SK-N-SH (cell line): Measurements from ENCODE around the gene MEN1. TPM values are rescaled to one million over a fixed set of nuclear protein-coding genes. Genes with fewer than 3 reads are reported as not detected.

ENCODE experiments used
- CTCF ChIA-PET: fragments of 300-600, 350-600 bp; formaldehyde crosslinking; extraction: SDS; loops from one replicate; lab custom pipeline; 2021; lab: Yijun Ruan, JAX
- POLR2A ChIA-PET: fragments of 350-600 bp; sonication (Branson Sonifier 250); formaldehyde crosslinking; extraction: SDS; loops from one replicate; lab custom pipeline; 2020; ENCODE audit warnings: antibody characterized with exemption, inconsistent platforms; lab: Yijun Ruan, JAX
- DNase-seq: peaks from one replicate; pipeline ENCODE4 v3.0.0; 2012
- H2AFZ ChIP-seq: fragments of 200-600 bp; sonication (generic); 2 replicates; pipeline ENCODE4 v1.8.1; 2016; ENCODE audit warnings: antibody characterized with exemption, mild to moderate bottlenecking, low read depth
- H3F3A ChIP-seq: fragments of 200-600 bp; sonication (generic); replicated peaks from 2 replicates; pipeline ENCODE3; 2016; ENCODE audit warnings: antibody characterized with exemption, mild to moderate bottlenecking; ENCODE audit not compliant: insufficient read depth
- H3K27ac ChIP-seq, 2 experiments: fragments of 200-500 bp in 1 of 2; fragments of 200-600 bp in 1 of 2; sonication (Bioruptor generic) in 1 of 2; sonication (generic), shearing (Covaris generic) in 1 of 2; 2 replicates each; pipeline versions ENCODE4 v1.5.1 to v1.6.1; 2014 to 2016; ENCODE audit warnings: low read depth in 2 of 2, inconsistent platforms in 1 of 2, low read length in 1 of 2, mild to moderate bottlenecking in 1 of 2, mixed read lengths in 1 of 2
- H3K27me3 ChIP-seq: fragments of 200-600 bp; sonication (generic), shearing (Covaris generic); 2 replicates; pipeline ENCODE4 v1.6.1; 2016; ENCODE audit warnings: mixed run types; ENCODE audit not compliant: insufficient read depth
- H3K36me3 ChIP-seq, 2 experiments: fragments of 200-500 bp in 1 of 2; fragments of 200-600 bp in 1 of 2; sonication (Bioruptor generic) in 1 of 2; sonication (generic) in 1 of 2; replicated peaks in 1 of 2; 2 replicates each; pipeline versions ENCODE3 to v1.5.1; 2014 to 2016; ENCODE audit warnings: low read length in 1 of 2, mild to moderate bottlenecking in 1 of 2; ENCODE audit not compliant: insufficient read depth in 2 of 2, control insufficient read depth in 1 of 2
- H3K4me1 ChIP-seq, 2 experiments: fragments of 200-500 bp in 1 of 2; fragments of 200-600 bp in 1 of 2; sonication (Bioruptor generic) in 1 of 2; sonication (generic), shearing (Covaris generic) in 1 of 2; 2 replicates each; pipeline versions ENCODE4 v1.5.1 to v1.6.1; 2014 to 2016; ENCODE audit warnings: low read depth in 1 of 2, low read length in 1 of 2, mixed run types in 1 of 2; ENCODE audit not compliant: insufficient read depth in 2 of 2, control insufficient read depth in 1 of 2
- H3K4me2 ChIP-seq: fragments of 200-600 bp; sonication (generic), shearing (Covaris generic); 2 replicates; pipeline ENCODE4 v1.6.1; 2017; ENCODE audit warnings: mixed run types
- H3K4me3 ChIP-seq, 2 experiments: fragments of 200-500 bp in 1 of 2; fragments of 200-600 bp in 1 of 2; sonication (Bioruptor generic) in 1 of 2; sonication (generic), shearing (Covaris generic) in 1 of 2; 2 replicates each; pipeline versions ENCODE4 v1.5.1 to v1.8.1; 2014 to 2016; ENCODE audit warnings: low read depth in 2 of 2, inconsistent platforms in 1 of 2, low read length in 1 of 2, mild to moderate bottlenecking in 1 of 2, mixed read lengths in 1 of 2, moderate library complexity in 1 of 2
- H3K79me2 ChIP-seq: fragments of 200-600 bp; sonication (generic); 2 replicates; pipeline ENCODE4 v1.8.1; 2017; ENCODE audit warnings: mild to moderate bottlenecking; ENCODE audit not compliant: insufficient read depth
- H3K9ac ChIP-seq: fragments of 200-600 bp; sonication (generic); 2 replicates; pipeline ENCODE4 v1.6.1; 2017; ENCODE audit warnings: mixed run types
- H3K9me2 ChIP-seq: fragments of 200-600 bp; sonication (generic); 2 replicates; pipeline ENCODE4 v1.6.1; 2017; ENCODE audit warnings: mixed run types
- H3K9me3 ChIP-seq: fragments of 200-600 bp; sonication (generic); 2 replicates; pipeline ENCODE4 v1.6.1; 2017; ENCODE audit warnings: mixed run types, mild to moderate bottlenecking, moderate library complexity
- H4K20me1 ChIP-seq: fragments of 200-600 bp; sonication (generic); 2 replicates; pipeline ENCODE4 v1.6.1; 2017; ENCODE audit warnings: mild to moderate bottlenecking, mixed run types; ENCODE audit not compliant: insufficient read depth
- CHD2 ChIP-seq: fragments of 150-350 bp; IDR thresholded peaks from 2 replicates; pipeline ENCODE4 v1.6.1; 2018; ENCODE audit warnings: low read length; ENCODE audit not compliant: partially characterized antibody
- EP300 ChIP-seq, 2 experiments: IDR thresholded peaks; 2 replicates each; pipeline versions ENCODE4 v1.4.0 to v1.6.1; 2012; ENCODE audit warnings: borderline replicate concordance in 1 of 2, low read depth in 1 of 2, low read length in 1 of 2
- EZH2phosphoT487 ChIP-seq: fragments of 200-600 bp; sonication (generic); IDR thresholded peaks from 2 replicates; pipeline ENCODE4 v1.6.1; 2017; ENCODE audit warnings: low read depth, mixed run types, mild to moderate bottlenecking, antibody characterized with exemption, moderate library complexity, borderline replicate concordance
- FOXJ3 ChIP-seq: sonication (generic); formaldehyde crosslinking; IDR thresholded peaks from 2 replicates; pipeline ENCODE4 v1.5.1; 2020; ENCODE audit warnings: mild to moderate bottlenecking, missing genetic modification reagents
- GABPA ChIP-seq: IDR thresholded peaks from 2 replicates; pipeline ENCODE4 v1.4.0; 2012; ENCODE audit warnings: low read depth, mild to moderate bottlenecking
- GATA2 ChIP-seq: sonication (generic); formaldehyde crosslinking; IDR thresholded peaks from 2 replicates; pipeline ENCODE4 v1.5.0; 2020; ENCODE audit warnings: mild to moderate bottlenecking, missing genetic modification reagents
- JUND ChIP-seq: IDR thresholded peaks from 2 replicates; pipeline ENCODE4 v1.4.0; 2012
- MEF2A ChIP-seq: IDR thresholded peaks from 2 replicates; pipeline ENCODE4 v1.4.0; 2012; ENCODE audit warnings: low read depth, borderline replicate concordance
- NRF1 ChIP-seq: IDR thresholded peaks from 2 replicates; pipeline ENCODE4 v1.6.1; 2012; ENCODE audit warnings: low read depth, mild to moderate bottlenecking, low read length
- PBX3 ChIP-seq: IDR thresholded peaks from 2 replicates; pipeline ENCODE4; 2012
- RAD21 ChIP-seq: IDR thresholded peaks from 2 replicates; pipeline ENCODE4 v1.6.1; 2012; ENCODE audit warnings: mild to moderate bottlenecking, low read length
- RXRA ChIP-seq: IDR thresholded peaks from 2 replicates; pipeline ENCODE4 v1.4.0; 2012; ENCODE audit warnings: low read depth, mild to moderate bottlenecking, borderline replicate concordance
- SMC3 ChIP-seq: IDR thresholded peaks from 2 replicates; pipeline ENCODE4 v1.6.1; 2012; ENCODE audit warnings: low read depth, low read length, improper control_type of control experiment
- USF1 ChIP-seq: IDR thresholded peaks from 2 replicates; pipeline ENCODE4 v1.4.0; 2012; ENCODE audit warnings: low read depth, borderline replicate concordance
- USF2 ChIP-seq: fragments of 150-350 bp; IDR thresholded peaks from 2 replicates; pipeline ENCODE4 v1.6.1; 2017; ENCODE audit warnings: antibody characterized with exemption, low read length, low read depth, borderline replicate concordance
- YY1 ChIP-seq: IDR thresholded peaks from 2 replicates; pipeline ENCODE4 v1.4.0; 2012; ENCODE audit warnings: low read depth, mild to moderate bottlenecking
- ZBTB33 ChIP-seq: IDR thresholded peaks from 2 replicates; pipeline ENCODE4 v1.4.0; 2012; ENCODE audit warnings: low read depth, borderline replicate concordance
- WGBS: methylation state at CpG from one replicate; pipeline ENCODE4 v1.1.6; 2017; ENCODE audit warnings: low lambda C conversion rate; 5-methylcytosine and 5-hydroxymethylcytosine counted together
- polyA plus RNA-seq, 3 experiments: library from polyadenylated mRNA; depleted of rRNA; stranded (reverse); fragments of >200 nt; gene quantifications; 2 replicates each; pipeline ENCODE4 v1.2.3, GENCODE V29; 2012
- TF ChIP-seq, protein P1 (sequence below): IDR thresholded peaks from 2 replicates; pipeline ENCODE4 v1.4.0; 2012; ENCODE audit warnings: low read depth

MEN1 gene
- polyA plus RNA-seq, 1 of the 3 experiments (the other 2 are of a cell fraction), result 52.9 TPM

- CTCF ChIA-PET, result interaction anchor here (0.9 to 2.6 kb wide), 8 partner anchors 9 to 120 kb away, joined by 3 to 14 read pairs (median 4); no protein-coding TSS in a partner anchor
- H3K4me3 ChIP-seq, result no peak overlapping the region; a peak in 1 of 4 replicates
- peaks cover 96 to 98% of the 10 kb centered on the region in 2 experiments for H3K36me3 ChIP-seq
- H4K20me1 ChIP-seq, result peaks cover 96% of the 10 kb centered on the region
- H3K9me2 ChIP-seq, result no peaks in the 10 kb centered on the region
- H3K27ac ChIP-seq, result peak overlapping the region in 1 of 2 experiments; percentile 25; a peak in 2 of 4 replicates
- no peak overlapping the region for H3K4me2 ChIP-seq
- no peak overlapping the region for H2AFZ ChIP-seq
- 90% methylated on average over 3 of the region's 3 CpGs for WGBS
- peaks cover 12% of the 10 kb centered on the region in 2 experiments for H3K4me1 ChIP-seq
- POLR2A ChIA-PET, result interaction anchor here (1.0 kb wide), 2 partner anchors 8 to 10 kb away, joined by 3 read pairs; no protein-coding TSS in a partner anchor
- DNase-seq, result no peak
- TF ChIP-seq ZBTB33, result no peak
- TF ChIP-seq, all 33 proteins: peak for 0
- Histone ChIP-seq H3K9me3 (no peaks in the 10 kb centered on the region), H3K79me2 (peaks cover 93% of the 10 kb centered on the region), H3K9ac (no peak overlapping the region), H3K27me3 (no peaks in the 10 kb centered on the region), H3F3A (peaks cover 40% of the 10 kb centered on the region)
These were observed 37.9 kb downstream of the MEN1 start for GRCh38 chr11:64772303-64773018.

GRCh38 chr11:64771861-64772260, 38.5 kb downstream of the MEN1 start:
- Histone ChIP-seq H2AFZ (no peak overlapping the region), H3K9me2 (no peaks in the 10 kb centered on the region), H4K20me1 (peaks cover 96% of the 10 kb centered on the region), H3K27me3 (no peaks in the 10 kb centered on the region), H3K9ac (no peak overlapping the region), H3K27ac (no peak overlapping the region), H3F3A (peaks cover 40% of the 10 kb centered on the region), H3K4me1 (peaks cover 10 to 12% of the 10 kb centered on the region in 2 experiments), H3K4me3 (no peak overlapping the region), H3K36me3 (peaks cover 97 to 99% of the 10 kb centered on the region in 2 experiments), H3K9me3 (no peaks in the 10 kb centered on the region), H3K4me2 (no peak overlapping the region), H3K79me2 (peaks cover 93% of the 10 kb centered on the region)
- ChIA-PET CTCF (interaction anchor here (0.9 to 2.6 kb wide), 9 partner anchors 8 to 83 kb away, joined by 3 to 14 read pairs (median 5); no protein-coding TSS in a partner anchor), POLR2A (interaction anchor here (1.0 kb wide), 1 partner anchor 10 kb away, joined by 3 read pairs; no protein-coding TSS in a partner anchor)
- WGBS, result 96% methylated on average over 2 of the region's 2 CpGs
- DNase-seq, result no peak
- TF ChIP-seq PBX3 (no peak), USF1 (no peak), SMC3 (no peak), MEF2A (no peak), EZH2phosphoT487 (no peak), ZBTB33 (no peak), CHD2 (no peak), USF2 (no peak), GATA2 (CRISPR knock-in tag) (no peak), FOXJ3 (CRISPR knock-in tag) (no peak), NRF1 (no peak), EP300 (IDR thresholded peaks at IDR 0.05; ENCODE audit: borderline replicate concordance in 1 of 2, low read depth in 1 of 2, low read length in 1 of 2) (no peak), RXRA (no peak), YY1 (no peak), RAD21 (no peak), GABPA (no peak), JUND (no peak)
- TF ChIP-seq, protein P1, sequence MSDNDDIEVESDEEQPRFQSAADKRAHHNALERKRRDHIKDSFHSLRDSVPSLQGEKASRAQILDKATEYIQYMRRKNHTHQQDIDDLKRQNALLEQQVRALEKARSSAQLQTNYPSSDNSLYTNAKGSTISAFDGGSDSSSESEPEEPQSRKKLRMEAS, result no peak
